Measurements from ENCODE around the gene NMNAT2.

DNA sequence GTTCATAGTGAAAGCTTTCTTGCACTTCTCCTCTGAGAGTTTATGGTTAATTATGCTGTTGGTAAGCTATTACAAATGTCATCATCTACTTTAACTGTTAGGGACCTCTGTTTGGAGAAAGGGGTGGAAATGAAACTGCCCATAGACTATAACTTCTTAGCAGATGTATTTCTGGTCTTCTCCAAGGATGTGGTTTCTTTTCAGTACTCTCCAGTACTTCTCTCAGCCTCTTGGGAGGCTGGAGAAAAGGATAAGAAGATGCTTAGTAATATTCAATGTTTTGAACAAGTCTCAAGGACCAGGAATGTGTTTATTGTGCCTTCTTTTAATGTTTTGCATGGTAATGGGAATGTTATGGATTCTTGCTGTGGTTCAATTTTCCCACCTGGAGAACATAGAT is 171.7 kb downstream of the NMNAT2 start:
- no peak for TF ChIP-seq HDAC6 (IDR thresholded peaks at IDR 0.05; ENCODE audit: low read depth, low read length)
- no peak for TF ChIP-seq NFYB (CRISPR knock-in tag; IDR thresholded peaks at IDR 0.05)
- TF ChIP-seq, protein P1, sequence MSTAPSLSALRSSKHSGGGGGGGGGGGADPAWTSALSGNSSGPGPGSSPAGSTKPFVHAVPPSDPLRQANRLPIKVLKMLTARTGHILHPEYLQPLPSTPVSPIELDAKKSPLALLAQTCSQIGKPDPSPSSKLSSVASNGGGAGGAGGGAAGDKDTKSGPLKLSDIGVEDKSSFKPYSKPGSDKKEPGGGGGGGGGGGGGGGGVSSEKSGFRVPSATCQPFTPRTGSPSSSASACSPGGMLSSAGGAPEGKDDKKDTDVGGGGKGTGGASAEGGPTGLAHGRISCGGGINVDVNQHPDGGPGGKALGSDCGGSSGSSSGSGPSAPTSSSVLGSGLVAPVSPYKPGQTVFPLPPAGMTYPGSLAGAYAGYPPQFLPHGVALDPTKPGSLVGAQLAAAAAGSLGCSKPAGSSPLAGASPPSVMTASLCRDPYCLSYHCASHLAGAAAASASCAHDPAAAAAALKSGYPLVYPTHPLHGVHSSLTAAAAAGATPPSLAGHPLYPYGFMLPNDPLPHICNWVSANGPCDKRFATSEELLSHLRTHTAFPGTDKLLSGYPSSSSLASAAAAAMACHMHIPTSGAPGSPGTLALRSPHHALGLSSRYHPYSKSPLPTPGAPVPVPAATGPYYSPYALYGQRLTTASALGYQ (CRISPR knock-in tag; IDR thresholded peaks at IDR 0.05), result no peak
- no peak for TF ChIP-seq FOXA3 (CRISPR knock-in tag; IDR thresholded peaks at IDR 0.05)
- TF ChIP-seq ZNF143 (CRISPR knock-in tag; IDR thresholded peaks at IDR 0.05), result no peak
- no peak for TF ChIP-seq SMC3 (IDR thresholded peaks at IDR 0.05; ENCODE audit: low read length)

Measured in HepG2 (cell line).